Measurements from ENCODE around the gene BNIP5.

BNIP5 gene

GRCh38 chr6:36302227-36302976 is 34.3 kb downstream of the BNIP5 start:
- TF ChIP-seq CTCF (IDR thresholded peaks at IDR 0.05; ENCODE audit: borderline replicate concordance, extremely low read depth, low read length, poor library complexity, severe bottlenecking), result peak; percentile 94
- TF ChIP-seq EZH2 (IDR thresholded peaks at IDR 0.05; ENCODE audit: borderline replicate concordance, low read depth, low read length, severe bottlenecking), result no peak
- no peaks in the 10 kb centered on the region; the same call in 1 of the 2 replicates for H4K20me1 ChIP-seq (ENCODE audit: insufficient read depth, low read length)
- peak; percentile 90 for DNase-seq
- H3K9ac ChIP-seq (ENCODE audit: low read depth, low read length), result no peak overlapping the region
- no peaks in the 10 kb centered on the region for H3K9me3 ChIP-seq (ENCODE audit: insufficient read depth, low read length, severe bottlenecking)
- no peaks in the 10 kb centered on the region for H3K79me2 ChIP-seq (ENCODE audit: insufficient read depth, low read length)
- ATAC-seq (ENCODE audit: insufficient read depth, low read depth), result peak; percentile 99
- no peak overlapping the region for H3K27ac ChIP-seq (ENCODE audit: low read length)
- no peaks in the 10 kb centered on the region for H3K4me1 ChIP-seq (ENCODE audit: insufficient read depth, low read length)
- H3K27me3 ChIP-seq (ENCODE audit: insufficient read depth, low read length, poor library complexity), result peaks cover 3% of the 10 kb centered on the region
- H2AFZ ChIP-seq (ENCODE audit: low read depth, low read length), result no peak overlapping the region; the same call in 1 of the 2 replicates
- no peak overlapping the region for H3K4me3 ChIP-seq (ENCODE audit: low read depth in 1 of 2, low read length in 2 of 2)
- no peak overlapping the region for H3K4me2 ChIP-seq (ENCODE audit: insufficient read depth, low read length)
- no peaks in the 10 kb centered on the region for H3K36me3 ChIP-seq (ENCODE audit: insufficient read depth, low read length)

GRCh38 chr6:36301781-36302180 is 34.9 kb downstream of the BNIP5 start:
- H3K4me2 ChIP-seq (ENCODE audit: insufficient read depth, low read length), result no peak overlapping the region
- H2AFZ ChIP-seq (ENCODE audit: low read depth, low read length), result no peak overlapping the region
- H3K4me1 ChIP-seq (ENCODE audit: insufficient read depth, low read length), result no peaks in the 10 kb centered on the region
- H3K27ac ChIP-seq (ENCODE audit: low read length), result no peak overlapping the region
- H3K27me3 ChIP-seq (ENCODE audit: insufficient read depth, low read length, poor library complexity), result peaks cover 8% of the 10 kb centered on the region
- no peaks in the 10 kb centered on the region for H3K79me2 ChIP-seq (ENCODE audit: insufficient read depth, low read length)
- ATAC-seq (ENCODE audit: insufficient read depth, low read depth) (no peak), DNase-seq (no peak)
- H4K20me1 ChIP-seq (ENCODE audit: insufficient read depth, low read length), result no peaks in the 10 kb centered on the region; the same call in 1 of the 2 replicates
- TF ChIP-seq EZH2 (IDR thresholded peaks at IDR 0.05; ENCODE audit: borderline replicate concordance, low read depth, low read length, severe bottlenecking), result no peak
- TF ChIP-seq CTCF (IDR thresholded peaks at IDR 0.05; ENCODE audit: borderline replicate concordance, extremely low read depth, low read length, poor library complexity, severe bottlenecking), result no peak
- no peak overlapping the region for H3K9ac ChIP-seq (ENCODE audit: low read depth, low read length)
- no peaks in the 10 kb centered on the region for H3K9me3 ChIP-seq (ENCODE audit: insufficient read depth, low read length, severe bottlenecking)
- H3K4me3 ChIP-seq (ENCODE audit: low read depth in 1 of 2, low read length in 2 of 2), result no peak overlapping the region
- no peaks in the 10 kb centered on the region for H3K36me3 ChIP-seq (ENCODE audit: insufficient read depth, low read length)

GRCh38 chr6:36301085-36301658 is 35.5 kb downstream of the BNIP5 start:
- ATAC-seq (ENCODE audit: insufficient read depth, low read depth) (no peak), DNase-seq (no peak)
- H3K4me1 ChIP-seq (ENCODE audit: insufficient read depth, low read length), result no peaks in the 10 kb centered on the region
- no peak overlapping the region for H3K9ac ChIP-seq (ENCODE audit: low read depth, low read length)
- H4K20me1 ChIP-seq (ENCODE audit: insufficient read depth, low read length), result no peaks in the 10 kb centered on the region; the same call in 1 of the 2 replicates
- no peak overlapping the region for H3K4me3 ChIP-seq (ENCODE audit: low read depth in 1 of 2, low read length in 2 of 2)
- TF ChIP-seq CTCF (IDR thresholded peaks at IDR 0.05; ENCODE audit: borderline replicate concordance, extremely low read depth, low read length, poor library complexity, severe bottlenecking) (no peak), EZH2 (IDR thresholded peaks at IDR 0.05; ENCODE audit: borderline replicate concordance, low read depth, low read length, severe bottlenecking) (no peak)
- H3K4me2 ChIP-seq (ENCODE audit: insufficient read depth, low read length), result no peak overlapping the region
- no peaks in the 10 kb centered on the region for H3K36me3 ChIP-seq (ENCODE audit: insufficient read depth, low read length)
- peaks cover 12% of the 10 kb centered on the region for H3K27me3 ChIP-seq (ENCODE audit: insufficient read depth, low read length, poor library complexity)
- no peak overlapping the region for H3K27ac ChIP-seq (ENCODE audit: low read length)
- H3K79me2 ChIP-seq (ENCODE audit: insufficient read depth, low read length), result no peaks in the 10 kb centered on the region
- H2AFZ ChIP-seq (ENCODE audit: low read depth, low read length), result no peak overlapping the region
- no peaks in the 10 kb centered on the region for H3K9me3 ChIP-seq (ENCODE audit: insufficient read depth, low read length, severe bottlenecking)
